HL-60/S4 (cell line): ENCODE data around the gene MAPK12.

Experiments
- in situ Hi-C: fragments of 300-500 bp; cut with MboI; formaldehyde crosslinking; loops from 2 replicates; pipeline ENCODE4 v1.14.3; 2022; ENCODE audit warnings: low sequenced_read_pairs

The MAPK12 gene

DNA sequence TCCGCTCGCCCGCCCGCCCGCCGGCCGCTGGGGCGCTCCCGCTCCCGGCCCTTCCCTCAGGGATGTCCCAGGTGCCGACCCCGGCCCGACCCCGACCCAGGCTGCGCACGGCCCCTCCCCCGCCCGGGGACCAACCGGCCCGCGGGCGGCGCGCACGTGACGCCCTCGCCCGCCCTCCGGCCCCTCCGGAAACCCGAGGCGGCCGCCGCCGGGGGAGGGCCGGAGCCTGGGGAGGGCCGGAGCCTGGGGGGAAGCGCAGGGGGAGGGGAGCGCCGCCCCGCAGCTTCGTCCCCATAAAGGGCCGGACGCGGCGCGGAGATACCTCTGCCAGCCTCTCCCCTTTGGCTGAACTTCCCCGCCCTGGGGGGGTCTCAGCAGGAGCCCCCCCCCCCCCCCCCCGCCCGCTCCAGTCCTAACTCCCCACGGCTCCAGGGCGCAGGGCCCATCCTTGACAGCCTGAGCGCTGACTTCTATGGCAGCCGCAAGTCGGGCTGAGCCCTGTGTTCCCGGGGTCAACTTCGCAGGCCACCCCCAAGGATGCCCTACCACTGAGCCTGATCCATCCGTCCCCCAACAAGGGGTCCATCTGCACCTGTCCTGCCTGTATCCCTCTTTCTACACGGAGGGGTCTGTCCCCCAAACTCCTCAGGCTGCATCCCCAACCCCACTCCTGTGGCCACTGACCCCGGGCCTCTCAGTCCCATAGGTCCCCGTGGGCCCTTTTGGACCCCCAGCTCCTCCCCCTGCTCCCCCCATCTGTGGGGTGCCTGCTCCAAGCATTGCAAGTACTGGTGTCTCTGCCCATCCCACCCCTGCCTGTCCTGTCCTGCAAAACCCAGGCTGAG is at the start of gene MAPK12:
TSS of gene MAPK12 (minus strand) at position 69 of the 845 bp plus-strand sequence. CDS start 174 bp downstream, outside the sequence.
- in situ Hi-C loops: loop anchor here (10.0 kb wide), 1 partner anchor 233 kb away; no protein-coding TSS in a partner anchor

DNA sequence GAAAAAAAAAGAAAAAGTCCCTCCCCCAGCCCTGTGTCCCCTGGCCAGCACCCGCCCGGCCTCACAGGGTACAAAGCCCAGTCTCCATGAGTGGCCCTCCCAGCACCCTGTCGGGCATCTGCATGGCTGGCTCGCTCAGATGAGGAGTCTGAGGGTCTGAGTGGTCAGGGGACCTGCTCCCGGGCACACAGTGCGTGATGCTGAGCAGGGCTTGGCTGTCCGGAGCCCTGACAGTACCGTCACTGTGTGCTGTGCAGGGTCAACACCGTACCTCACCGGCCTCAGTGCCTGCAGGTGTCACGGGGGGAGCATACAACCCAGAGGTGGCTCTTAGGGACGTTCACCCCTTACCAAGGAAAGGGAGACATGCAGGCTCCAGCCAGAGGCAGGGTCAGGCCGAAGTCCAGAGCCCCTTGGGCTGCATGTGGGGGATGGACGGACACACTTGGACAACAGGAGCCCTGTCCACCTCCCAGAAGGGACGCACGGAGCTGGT is 49.5 kb upstream of the MAPK12 start:
- in situ Hi-C loops: no loop called here

DNA sequence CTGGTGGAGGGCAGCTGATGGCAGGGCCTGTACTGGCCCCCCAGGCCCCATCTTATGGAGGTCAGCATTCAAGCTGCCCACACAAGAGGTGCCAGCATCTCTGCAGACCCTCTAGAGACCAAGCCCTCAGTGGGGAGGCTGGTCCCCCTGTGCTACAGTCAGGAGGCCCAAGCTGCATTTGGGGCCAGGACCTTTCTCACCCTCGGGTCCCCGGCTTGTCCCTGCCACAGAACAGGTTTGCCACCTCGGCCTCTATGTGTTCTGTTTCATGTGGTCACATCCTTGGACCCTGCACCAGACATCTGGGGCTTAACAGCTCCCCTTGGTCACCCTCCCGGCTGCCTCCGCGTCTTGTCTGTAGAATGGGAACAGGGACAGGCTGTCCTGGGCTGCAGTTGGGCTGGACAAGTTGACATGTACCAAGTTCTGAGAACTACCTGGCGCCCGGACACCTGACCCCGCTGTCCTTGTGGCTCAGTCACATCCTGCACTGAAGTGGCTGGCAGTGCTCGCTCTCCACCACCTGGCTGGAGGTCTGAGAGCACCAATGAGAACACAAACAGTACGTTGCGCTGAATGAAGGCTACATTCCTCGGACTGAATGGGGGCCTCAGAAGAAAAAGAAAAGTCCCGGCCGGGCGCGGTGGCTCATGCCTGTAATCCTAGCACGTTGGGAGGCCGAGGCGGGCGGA is 48.7 kb upstream of the MAPK12 start:
- in situ Hi-C loops: no loop called here

DNA sequence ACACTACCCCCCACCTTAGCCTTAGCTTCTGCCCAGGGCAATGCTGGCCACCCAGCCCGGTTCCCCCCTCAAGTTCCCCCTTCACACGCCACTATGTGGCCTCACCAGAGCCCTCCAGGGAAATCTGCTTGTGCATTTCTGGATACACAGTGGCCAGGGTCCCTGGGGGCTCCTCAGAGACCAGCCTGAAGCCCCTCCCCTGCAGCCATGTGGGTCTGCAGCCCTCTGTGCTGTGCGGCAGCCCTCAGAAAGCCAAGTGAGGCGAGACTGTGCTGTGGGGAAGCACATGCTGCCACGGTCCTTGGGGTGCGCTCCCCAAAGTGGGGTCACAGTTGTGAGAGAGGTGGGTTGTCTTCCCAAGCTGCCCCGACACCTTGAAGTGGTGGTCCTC is 48.1 kb upstream of the MAPK12 start:
- in situ Hi-C loops: no loop called here

DNA sequence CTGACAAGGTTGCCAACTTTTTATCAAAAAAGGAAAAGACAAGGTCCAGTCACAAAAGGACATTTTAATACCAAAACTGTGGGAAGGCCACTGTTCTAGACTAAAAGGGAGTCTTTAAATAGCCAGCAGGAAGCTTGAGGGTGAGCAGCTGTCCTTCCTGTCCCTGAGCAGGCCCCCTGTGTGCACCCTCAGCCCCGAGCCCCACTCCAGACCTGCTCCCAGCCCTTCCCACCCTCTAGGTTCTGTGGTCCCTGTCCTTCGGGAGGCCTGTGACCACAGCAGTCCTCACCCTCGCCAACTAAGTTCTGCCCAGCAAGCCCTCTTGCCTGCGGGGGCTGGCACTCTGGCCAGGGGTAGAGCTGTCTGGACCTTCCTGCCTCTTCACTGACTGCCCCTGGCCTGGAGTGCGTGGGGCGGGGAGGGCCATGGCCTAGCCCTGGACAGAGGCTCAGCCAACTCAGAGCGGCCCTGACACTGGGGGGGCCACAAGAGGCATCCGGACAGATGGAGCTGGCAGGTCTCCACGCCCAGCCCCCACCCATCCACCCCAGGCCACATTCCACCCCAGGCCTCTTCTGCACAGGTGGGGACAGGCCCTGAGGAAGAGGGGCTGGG is 47.6 kb upstream of the MAPK12 start:
- in situ Hi-C loops: no loop called here

DNA sequence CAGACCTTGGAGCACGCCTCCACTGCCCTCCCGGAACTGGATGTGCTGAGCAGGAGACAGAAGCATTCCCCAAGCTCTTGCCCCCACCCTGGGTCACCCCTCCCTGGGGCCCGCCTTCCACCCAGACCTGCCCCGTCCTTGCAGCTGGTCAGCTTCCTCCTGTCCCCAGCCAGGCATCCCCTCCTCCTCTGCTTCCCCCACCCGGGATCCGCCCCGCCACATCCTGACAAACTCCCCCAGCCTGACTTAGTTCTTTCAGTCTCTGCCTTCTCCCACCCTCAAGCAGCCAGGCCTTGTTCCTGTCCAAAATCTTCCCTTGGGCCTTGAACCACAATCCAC is 47.1 kb upstream of the MAPK12 start:
- in situ Hi-C loops: no loop called here

DNA sequence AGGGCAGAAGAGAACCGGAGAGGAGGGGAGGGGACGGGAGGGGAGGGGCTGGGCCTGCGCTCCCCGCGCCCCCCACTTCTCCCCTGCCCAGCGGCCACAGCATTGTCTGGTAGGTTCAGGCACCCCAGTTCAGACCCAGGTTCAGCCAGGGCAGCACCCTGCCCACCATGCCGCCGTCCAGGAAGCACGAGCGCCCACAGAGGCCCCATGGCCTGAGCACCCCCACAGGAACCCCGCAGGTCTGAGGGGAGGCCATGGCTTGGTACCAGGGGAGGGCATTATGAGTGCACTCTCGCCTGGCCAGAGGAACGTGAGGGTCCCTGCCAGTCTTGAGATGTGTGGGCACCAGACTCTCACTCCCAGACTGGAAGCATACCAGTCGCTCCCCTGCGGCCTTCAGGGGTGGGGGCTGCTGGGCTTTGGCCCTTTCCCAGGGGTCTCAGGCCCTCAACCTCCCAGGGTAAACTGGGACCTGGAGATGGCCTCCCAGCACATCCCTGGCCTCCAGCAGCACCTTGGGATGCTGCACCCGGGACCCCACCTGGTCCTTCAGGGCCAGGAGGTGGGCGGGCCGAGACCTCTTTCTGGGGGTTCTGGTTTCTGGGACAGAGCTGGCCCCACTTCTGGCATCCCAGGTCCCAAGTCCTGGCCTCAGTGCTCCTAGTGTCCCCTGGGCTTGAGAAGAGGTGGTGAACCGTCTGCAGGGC is 46.6 kb upstream of the MAPK12 start:
- in situ Hi-C loops: no loop called here

DNA sequence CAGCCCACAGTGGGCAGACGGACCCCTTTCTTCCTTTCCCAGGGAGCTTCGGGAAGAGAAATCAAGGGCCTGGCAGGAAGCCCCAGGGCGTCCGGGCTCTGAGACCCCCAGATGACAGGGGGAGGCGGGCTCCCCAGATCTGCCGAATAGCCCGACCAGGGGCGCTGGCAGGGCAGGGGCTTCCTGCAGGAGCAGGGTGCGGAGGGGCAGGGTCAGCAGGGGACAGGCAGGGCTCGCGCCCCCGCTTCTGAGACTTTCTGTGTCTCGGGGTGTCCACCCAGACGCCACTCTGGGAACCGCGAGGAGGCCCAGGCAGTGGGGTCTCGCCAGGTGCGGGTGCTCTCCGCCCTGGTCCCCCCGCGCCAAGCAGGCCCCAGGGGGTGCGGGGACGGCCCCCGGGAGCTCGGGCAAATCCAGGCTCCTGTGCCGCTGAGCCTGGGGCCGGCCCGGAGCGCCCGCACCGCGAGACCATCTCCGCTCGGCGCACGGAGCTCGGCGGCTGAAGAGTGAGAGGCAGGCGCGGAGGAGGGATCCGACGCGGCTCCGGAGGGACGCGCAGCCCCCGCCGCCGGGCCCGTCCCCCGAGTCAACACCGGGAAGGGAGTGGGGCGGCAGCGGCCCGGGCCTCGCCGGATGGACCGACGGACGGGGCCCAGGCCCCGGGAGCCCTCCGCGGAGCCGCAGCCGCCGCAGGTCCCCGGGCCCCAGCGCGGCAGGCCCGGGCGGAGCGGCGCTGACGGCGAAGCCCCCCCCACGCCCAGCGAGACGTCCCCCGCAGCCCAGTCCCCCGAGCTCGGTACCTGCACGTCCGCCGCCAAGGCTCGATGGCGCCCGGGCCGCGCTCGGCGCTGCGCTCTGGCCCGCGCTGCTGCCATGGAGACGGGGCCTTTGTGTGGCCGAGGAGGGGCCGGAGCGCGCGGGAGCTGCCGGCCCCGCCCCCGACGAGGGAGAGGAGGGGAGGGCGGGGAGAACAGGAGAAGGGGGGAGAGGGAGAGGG is 45.6 kb upstream of the MAPK12 start, which contains the start of gene PLXNB2:
TSS of gene PLXNB2 (minus strand) at position 894 of the 997 bp plus-strand sequence. CDS start 17,062 bp downstream, outside the sequence.
- in situ Hi-C loops: no loop called here

DNA sequence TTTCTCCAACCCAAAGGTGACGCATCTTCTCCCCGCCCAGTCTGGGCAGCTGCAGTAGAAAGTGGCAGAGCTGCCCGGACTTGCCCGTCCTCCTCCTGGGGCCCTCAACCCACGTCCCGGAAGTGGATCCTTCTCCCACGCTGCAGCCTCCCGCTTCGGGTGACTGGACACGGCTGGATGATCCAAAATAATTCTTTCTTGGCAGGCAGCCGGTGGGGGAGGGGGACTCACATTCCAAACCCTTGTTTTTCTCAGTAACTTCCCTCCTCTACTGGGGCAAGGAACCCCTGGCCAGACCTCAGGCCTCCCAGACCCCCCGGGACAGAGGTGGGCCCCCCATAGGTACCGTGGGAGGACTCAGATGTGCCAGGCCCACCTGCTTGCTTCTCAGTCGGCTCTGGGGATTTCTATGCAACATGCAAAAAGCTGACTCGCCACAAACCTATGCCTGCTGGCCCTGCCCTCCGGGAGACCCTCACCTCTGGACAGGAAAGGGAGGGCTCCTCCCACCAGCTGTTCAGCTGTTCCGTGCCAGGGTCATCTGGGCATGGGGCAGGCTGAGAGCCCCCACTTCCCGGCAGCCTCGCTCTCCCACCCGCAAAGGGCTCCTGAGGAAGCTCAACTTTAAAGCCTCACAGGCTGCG is 44.6 kb upstream of the MAPK12 start:
- in situ Hi-C loops: no loop called here

DNA sequence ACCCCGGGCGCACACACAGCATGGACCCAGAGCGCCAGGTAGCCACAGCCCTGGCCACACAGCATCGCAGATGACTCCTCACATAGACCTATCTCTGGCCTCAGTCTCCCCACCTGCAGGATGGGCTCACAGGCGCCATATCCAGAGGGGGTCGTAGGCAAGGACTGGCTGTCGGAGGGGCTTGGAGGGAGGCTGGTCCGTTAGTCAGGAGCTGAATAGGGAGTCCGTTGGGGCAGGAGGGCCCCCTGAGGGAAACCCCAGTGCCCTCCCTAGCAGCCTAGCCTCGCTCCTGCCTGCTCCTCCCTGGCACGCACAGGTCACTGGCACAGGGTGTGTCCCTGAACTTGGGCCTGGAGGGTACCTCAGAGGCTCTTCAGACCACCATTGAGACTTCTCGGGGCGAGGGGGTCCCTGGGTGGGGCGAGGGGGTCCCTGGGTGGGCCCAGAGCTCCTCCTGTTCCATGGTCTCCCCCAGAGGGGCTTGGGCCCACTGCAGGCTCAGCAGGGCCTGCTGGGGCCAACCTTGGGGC is 44.0 kb upstream of the MAPK12 start:
- in situ Hi-C loops: no loop called here

DNA sequence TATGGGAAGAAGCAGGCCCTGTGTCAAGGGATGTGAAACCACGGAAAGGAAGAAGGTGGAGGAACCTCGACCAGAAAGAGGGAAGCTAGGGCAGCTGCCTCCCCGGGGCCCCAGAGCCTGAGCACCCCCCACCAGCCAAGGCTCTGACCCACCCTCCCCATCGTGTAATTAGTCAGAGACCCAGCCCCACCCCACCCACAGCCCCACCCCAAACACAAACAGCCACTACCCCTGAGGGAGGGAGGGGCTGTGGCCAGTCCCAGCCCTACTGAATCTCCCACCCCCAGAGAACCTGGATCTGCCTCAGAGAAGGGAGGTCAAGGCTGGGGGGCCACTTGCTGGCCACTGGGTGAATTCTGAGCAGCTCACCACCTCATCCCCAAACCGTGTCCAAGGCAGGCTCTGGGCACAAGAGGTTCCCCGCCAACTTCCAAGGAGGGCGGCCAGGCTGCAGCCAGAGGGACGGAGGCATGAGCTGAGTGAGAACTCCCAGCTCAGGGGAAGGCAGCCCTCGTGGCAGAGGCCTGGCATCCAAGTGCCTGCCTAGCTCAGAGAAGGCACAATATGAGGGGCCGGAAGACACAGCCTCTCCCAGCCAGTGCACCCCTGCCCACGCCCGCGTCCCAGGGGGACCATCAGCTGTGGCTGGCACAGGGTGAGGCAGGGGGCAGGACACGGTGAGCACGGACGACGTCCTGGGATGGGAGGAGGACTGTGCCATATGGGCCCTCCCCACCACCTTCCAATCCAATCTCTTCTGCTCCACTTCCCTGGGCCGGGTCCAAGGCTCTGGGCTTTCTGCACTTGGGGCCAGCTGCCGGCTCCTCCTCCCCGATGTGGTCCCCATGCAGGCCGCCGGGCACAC is 43.3 kb upstream of the MAPK12 start:
- in situ Hi-C loops: no loop called here

DNA sequence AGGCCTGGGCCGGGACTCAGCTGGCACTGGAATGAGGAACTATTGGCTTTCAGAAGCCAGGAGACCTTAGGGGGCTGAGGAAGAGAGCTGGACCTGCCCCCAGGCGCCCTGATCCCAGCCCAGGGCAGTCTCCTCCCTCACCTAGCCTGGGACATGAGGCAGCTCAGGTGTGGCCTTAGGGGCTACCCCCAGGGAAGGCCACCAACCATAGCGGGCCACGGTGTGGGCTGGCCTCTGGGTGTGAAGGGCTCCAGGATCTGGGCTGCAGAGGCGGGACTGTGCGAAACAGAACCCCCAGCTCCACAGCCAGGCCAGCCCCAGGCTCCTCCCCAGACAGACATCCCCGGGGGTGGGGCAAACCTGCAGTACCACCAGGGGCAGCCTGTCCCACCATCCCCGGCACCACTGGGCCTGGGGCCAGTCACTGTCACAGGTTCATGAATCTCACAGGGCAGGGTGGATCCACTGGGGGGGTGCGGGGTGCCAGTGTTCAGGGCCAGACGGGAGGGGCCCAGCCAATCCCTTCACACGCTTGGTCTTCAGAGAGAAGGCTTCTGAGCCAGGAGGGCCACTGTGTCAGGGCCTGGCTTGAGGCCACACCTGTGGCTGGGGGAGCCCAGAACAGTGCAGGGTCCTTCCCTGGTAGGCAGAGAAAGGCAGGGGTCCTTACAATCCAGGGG is 42.5 kb upstream of the MAPK12 start:
- in situ Hi-C loops: no loop called here

DNA sequence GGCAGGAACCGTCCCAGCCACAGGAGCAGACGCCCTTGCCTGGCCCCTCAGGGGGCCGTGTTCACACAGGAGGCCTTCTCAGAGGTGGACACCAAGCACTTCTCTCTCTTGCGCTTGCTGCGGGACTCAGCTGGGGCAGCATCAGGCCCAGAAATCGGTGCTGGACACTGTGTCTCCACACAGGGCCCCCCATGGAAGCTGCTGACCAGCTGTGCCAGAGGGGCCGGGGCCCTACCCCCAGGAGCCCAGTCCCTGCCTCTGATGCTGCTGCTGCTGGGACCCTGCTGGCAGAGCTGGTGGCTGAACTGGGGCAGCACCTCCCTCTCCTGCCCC is 42.0 kb upstream of the MAPK12 start:
- in situ Hi-C loops: no loop called here

DNA sequence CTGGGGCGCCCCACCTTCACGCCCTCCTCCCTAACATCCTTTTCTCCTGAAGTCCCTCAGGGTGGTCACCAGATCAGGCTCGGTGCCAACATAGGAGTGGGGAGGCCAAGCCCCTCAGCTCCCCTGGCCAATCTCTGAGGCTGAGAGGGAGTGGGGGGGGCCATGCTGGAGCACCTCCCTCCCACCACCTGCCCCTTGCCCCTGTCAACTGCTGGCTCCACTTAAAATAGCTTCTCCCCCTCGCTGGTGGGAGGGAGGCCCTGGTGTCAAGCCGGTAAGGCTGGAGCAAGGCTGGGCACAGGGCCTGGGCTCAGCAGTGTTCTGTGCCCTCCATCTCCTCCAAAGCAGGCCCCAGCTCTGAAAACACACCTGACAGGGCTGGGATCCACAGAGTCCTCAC is 41.1 kb upstream of the MAPK12 start:
- in situ Hi-C loops: no loop called here

DNA sequence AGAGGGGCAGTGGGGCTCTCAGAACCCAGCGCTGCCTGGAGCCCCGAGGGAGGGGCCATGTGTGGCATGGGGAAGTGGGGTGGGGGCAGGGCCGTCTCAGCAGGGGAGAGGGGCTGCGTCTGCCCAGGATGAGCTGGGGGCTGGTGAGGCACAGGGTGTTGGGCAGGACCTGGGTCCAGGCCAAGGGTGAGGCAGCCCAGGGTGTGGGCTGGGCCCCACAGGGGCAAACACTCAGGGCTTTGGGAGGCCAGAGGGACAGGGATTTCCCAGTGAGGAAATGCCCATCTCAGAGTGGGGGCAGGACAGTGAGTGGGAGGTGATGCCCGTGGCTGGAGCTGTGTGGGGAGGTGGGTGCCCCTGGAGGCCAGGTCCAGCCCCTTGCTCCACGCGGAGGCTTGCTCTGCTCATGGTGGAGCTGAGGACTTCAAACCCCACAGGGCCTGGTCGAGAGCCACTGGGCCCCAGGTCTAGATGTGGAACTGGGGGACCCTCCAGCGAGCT is 40.6 kb upstream of the MAPK12 start:
- in situ Hi-C loops: no loop called here

DNA sequence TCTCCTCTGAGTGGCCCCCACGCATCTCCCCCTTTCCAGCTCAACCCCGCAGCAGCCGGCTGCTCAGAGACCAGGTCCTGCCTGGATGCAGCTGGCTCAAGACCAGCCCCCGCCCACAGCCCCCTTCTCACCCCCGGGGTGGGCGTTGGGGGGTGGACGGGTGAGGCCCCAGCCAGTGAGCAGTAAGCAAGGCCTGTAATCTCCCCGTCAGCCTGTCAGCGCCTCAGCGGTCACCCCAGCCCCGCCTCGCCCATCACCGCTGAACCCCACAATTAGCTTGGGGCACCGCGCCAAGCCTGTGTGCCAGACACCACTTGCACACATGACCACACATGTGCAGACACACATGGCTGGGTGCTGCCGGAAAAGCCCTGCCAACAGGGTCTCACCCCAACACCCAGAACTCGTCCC is 40.1 kb upstream of the MAPK12 start:
- in situ Hi-C loops: no loop called here

DNA sequence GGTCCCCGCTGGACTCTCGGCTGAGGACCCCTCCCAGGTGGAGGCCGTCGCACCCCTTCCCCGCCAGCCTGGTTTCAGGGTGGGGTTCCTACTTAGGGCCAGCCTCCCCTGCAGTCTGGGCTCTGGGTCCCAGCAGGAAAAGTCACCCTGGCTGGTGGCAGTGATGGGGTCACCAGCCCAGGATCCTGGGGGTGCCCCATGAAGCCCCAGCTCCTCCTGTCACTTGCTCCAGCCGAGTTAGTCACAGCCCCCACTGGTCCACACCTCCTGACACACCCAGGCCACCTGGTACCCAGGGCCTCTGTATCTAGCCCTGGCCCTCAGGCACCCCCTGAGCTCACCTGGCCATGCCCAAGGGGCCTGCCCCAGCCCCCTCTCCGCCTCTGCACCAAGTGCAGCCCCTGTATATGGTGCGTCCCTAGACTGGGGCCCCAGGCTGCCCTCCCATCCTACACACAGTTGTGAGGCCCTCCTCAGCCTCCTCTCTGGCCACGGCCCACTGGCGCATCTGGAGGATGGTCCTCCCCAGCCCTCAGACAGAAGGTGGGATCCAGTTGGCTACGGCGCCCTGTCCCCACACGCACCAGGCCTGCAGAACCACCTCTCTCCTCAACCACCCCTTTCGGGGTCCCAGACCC is 39.3 kb upstream of the MAPK12 start:
- in situ Hi-C loops: no loop called here
